Loucy (cell line): ENCODE measurements around the gene MED10.

Experiments used
- EZH2phosphoT487 ChIP-seq: fragments of 200-600 bp; IDR thresholded peaks from 2 replicates; pipeline ENCODE4 v1.6.1; 2018; ENCODE audit warnings: antibody characterized with exemption, mild to moderate bottlenecking, moderate library complexity, borderline replicate concordance
- TF ChIP-seq, protein P1 (sequence below): fragments of 200-600 bp; sonication (generic); conservative IDR thresholded peaks from 2 replicates; pipeline ENCODE4 v1.5.1; 2014; ENCODE audit warnings: mild to moderate bottlenecking, antibody characterized with exemption, low read length

DNA sequence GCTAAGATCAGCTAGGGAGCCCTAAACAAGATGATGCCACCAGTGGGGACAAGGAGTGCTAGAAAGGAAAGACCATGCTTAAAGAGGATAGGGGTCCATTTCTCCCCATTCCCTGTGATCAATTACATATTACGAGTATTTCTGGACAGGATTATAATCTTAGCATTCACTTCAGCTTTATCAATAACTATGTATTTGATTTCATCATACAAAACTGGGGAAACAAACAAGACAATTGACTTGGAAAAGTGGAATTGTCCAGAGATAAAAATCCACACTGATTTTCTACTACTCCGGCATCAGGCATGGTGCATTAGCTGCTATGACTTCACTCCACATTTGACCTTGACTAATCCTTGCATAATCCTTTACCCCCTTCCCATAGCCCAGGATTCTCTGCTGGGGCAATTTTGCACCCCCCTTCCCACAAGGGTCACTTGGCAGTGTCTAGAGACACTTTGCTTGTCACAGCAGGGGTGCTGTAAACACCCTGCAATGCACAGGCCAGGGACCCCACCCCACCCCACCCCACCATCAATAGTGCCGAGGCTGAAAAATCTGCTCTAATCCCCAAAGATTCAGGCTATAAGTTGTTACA lies 40.4 kb upstream of the MED10 start:
- TF ChIP-seq, protein P1, sequence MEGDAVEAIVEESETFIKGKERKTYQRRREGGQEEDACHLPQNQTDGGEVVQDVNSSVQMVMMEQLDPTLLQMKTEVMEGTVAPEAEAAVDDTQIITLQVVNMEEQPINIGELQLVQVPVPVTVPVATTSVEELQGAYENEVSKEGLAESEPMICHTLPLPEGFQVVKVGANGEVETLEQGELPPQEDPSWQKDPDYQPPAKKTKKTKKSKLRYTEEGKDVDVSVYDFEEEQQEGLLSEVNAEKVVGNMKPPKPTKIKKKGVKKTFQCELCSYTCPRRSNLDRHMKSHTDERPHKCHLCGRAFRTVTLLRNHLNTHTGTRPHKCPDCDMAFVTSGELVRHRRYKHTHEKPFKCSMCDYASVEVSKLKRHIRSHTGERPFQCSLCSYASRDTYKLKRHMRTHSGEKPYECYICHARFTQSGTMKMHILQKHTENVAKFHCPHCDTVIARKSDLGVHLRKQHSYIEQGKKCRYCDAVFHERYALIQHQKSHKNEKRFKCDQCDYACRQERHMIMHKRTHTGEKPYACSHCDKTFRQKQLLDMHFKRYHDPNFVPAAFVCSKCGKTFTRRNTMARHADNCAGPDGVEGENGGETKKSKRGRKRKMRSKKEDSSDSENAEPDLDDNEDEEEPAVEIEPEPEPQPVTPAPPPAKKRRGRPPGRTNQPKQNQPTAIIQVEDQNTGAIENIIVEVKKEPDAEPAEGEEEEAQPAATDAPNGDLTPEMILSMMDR, result no peak
- no peak for TF ChIP-seq EZH2phosphoT487
